OCI-LY1 (cell line): ENCODE results near the gene UBE2D1.

Experiments
- EZH2 ChIP-seq: fragments of 200-600 bp; sonication (generic), shearing (Covaris generic); IDR thresholded peaks from 2 replicates; pipeline ENCODE4 v1.8.0; 2017; ENCODE audit warnings: borderline replicate concordance, mixed run types, mild to moderate bottlenecking, antibody characterized with exemption, low read length, moderate library complexity, mixed read lengths
- TF ChIP-seq, protein P1 (sequence below): fragments of 200-600 bp; sonication (generic), shearing (Covaris generic); IDR thresholded peaks from 2 replicates; pipeline ENCODE4 v1.5.1; 2017; ENCODE audit warnings: mild to moderate bottlenecking, antibody characterized with exemption, low read length, moderate library complexity, mixed read lengths

DNA sequence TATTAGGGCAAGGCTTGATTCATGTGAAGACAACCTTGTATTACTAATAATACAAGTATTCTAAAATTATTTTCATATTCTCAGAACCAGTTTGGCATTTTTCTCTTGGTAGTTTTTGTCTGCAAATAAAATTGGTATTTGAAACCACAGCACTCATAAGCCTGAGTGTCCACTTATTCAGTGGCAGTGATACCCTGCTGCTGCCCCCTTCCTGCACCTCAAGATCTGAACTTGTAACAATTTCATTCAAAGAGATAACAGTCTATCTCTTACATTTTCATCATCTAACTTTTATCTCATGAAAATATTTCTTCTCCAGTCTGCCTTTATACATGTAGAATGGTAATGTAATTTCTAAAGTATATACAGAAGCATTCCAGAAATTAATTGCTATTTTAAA, 59.7 kb downstream of the UBE2D1 start:
- TF ChIP-seq, protein P1, sequence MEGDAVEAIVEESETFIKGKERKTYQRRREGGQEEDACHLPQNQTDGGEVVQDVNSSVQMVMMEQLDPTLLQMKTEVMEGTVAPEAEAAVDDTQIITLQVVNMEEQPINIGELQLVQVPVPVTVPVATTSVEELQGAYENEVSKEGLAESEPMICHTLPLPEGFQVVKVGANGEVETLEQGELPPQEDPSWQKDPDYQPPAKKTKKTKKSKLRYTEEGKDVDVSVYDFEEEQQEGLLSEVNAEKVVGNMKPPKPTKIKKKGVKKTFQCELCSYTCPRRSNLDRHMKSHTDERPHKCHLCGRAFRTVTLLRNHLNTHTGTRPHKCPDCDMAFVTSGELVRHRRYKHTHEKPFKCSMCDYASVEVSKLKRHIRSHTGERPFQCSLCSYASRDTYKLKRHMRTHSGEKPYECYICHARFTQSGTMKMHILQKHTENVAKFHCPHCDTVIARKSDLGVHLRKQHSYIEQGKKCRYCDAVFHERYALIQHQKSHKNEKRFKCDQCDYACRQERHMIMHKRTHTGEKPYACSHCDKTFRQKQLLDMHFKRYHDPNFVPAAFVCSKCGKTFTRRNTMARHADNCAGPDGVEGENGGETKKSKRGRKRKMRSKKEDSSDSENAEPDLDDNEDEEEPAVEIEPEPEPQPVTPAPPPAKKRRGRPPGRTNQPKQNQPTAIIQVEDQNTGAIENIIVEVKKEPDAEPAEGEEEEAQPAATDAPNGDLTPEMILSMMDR: no peak
- TF ChIP-seq EZH2: no peak
